HepG2 (cell line): ENCODE results near the gene SMURF1. TPM values are rescaled to one million over a fixed set of nuclear protein-coding genes. Genes with fewer than 3 reads are reported as not detected.

Experiments
- ATAC-seq: fragments of 200-7000 bp; cut with Tn5 transposase; 3 replicates; pipeline ENCODE4 v1.9.1; 2020; ENCODE audit warnings: mild to moderate bottlenecking, moderate library complexity
- BruUV-seq: library from RNA; stranded (reverse); fragments of 400-500 nt; replicated peaks from 2 replicates; lab custom pipeline; 2021; lab: Mats Ljungman, UMichigan
- CTCF ChIA-PET: fragments of 300-600 bp; formaldehyde crosslinking; extraction: SDS; loops from one replicate; lab custom pipeline; 2021; ENCODE audit warnings: low total read pairs, inconsistent platforms, low intra/inter-chr PET ratio; lab: Yijun Ruan, JAX
- POLR2A ChIA-PET: fragments of 350-600 bp; sonication (Branson Sonifier 250); formaldehyde crosslinking; loops from one replicate; lab custom pipeline; 2020; ENCODE audit warnings: antibody characterized with exemption, inconsistent platforms; lab: Yijun Ruan, JAX
- DNase-seq: peaks from one replicate; pipeline ENCODE4 v3.0.0-alpha.2; 2015; ENCODE audit warnings: low spot score
- FAIRE-seq: peaks from 3 replicates; lab custom pipeline; 2011; peaks lifted over from hg19 to GRCh38; lab: Jason Lieb, UNC
- H2AFZ ChIP-seq: one replicate; pipeline ENCODE4 v1.6.1; 2011; ENCODE audit warnings: low read length, inconsistent platforms
- H3K27ac ChIP-seq: fragments of 300-600 bp; 3 replicates; pipeline ENCODE4 v1.8.0; 2011; ENCODE audit warnings: mixed run types, mild to moderate bottlenecking, mixed read lengths, low read length, inconsistent platforms; ENCODE audit not compliant: insufficient read depth; ENCODE audit errors: extremely low read length
- H3K27me3 ChIP-seq, 2 experiments: fragments of 200-600 bp in 1 of 2; 2 replicates in 1 of 2; 3 replicates in 1 of 2; pipeline versions ENCODE4 v1.6.0 to v1.8.0; 2011; ENCODE audit warnings: low read length in 2 of 2, mild to moderate bottlenecking in 2 of 2, moderate library complexity in 2 of 2, inconsistent platforms in 1 of 2; ENCODE audit not compliant: insufficient read depth in 2 of 2, control insufficient read depth in 1 of 2
- H3K36me3 ChIP-seq, 2 experiments: fragments of 200-600 bp in 1 of 2; replicated peaks in 1 of 2; 2 replicates in 1 of 2; 3 replicates in 1 of 2; pipeline versions ENCODE4 v1.5.1 to v1.8.0; 2011; ENCODE audit warnings: low read length in 2 of 2, inconsistent platforms in 1 of 2; ENCODE audit not compliant: insufficient read depth in 2 of 2, control insufficient read depth in 1 of 2
- H3K4me1 ChIP-seq: 2 replicates; pipeline ENCODE4 v1.5.1; 2012; ENCODE audit warnings: low read length, inconsistent platforms; ENCODE audit not compliant: insufficient read depth
- H3K4me2 ChIP-seq: 2 replicates; pipeline ENCODE4 v1.6.0; 2011; ENCODE audit warnings: low read depth, low read length, inconsistent platforms
- H3K4me3 ChIP-seq, 3 experiments: fragments of 200-600 bp in 1 of 3; sonication (generic), shearing (Covaris generic) in 1 of 3; replicated peaks in 1 of 3; 2 replicates each; pipeline ENCODE4 v1.5.1; 2011 to 2016; ENCODE audit warnings: low read length in 3 of 3, inconsistent platforms in 2 of 3, low read depth in 2 of 3, mild to moderate bottlenecking in 2 of 3, control low read depth in 1 of 3, mixed read lengths in 1 of 3; ENCODE audit not compliant: insufficient read depth in 1 of 3
- H3K79me2 ChIP-seq: one replicate; pipeline ENCODE4 v1.6.1; 2011; ENCODE audit warnings: low read length, inconsistent platforms; ENCODE audit not compliant: insufficient read depth
- H3K9ac ChIP-seq: 2 replicates; pipeline ENCODE4 v1.6.0; 2011; ENCODE audit warnings: mild to moderate bottlenecking, low read depth, low read length, inconsistent platforms; ENCODE audit not compliant: insufficient read depth
- H3K9me3 ChIP-seq: 2 replicates; pipeline ENCODE4 v1.5.1; 2012; ENCODE audit warnings: mild to moderate bottlenecking, low read length
- H4K20me1 ChIP-seq: 2 replicates; pipeline ENCODE4 v1.6.0; 2011; ENCODE audit warnings: inconsistent platforms, mild to moderate bottlenecking, low read length, moderate library complexity; ENCODE audit not compliant: insufficient read depth
- CEBPB ChIP-seq: IDR thresholded peaks from 2 replicates; pipeline ENCODE4 v1.6.1; 2011; ENCODE audit warnings: low read depth, low read length, improper control_type of control experiment, borderline replicate concordance
- CHCHD3 ChIP-seq: sonication (generic); formaldehyde crosslinking; IDR thresholded peaks from 2 replicates; pipeline ENCODE4 v1.8.0; 2022; ENCODE audit warnings: mild to moderate bottlenecking, missing genetic modification reagents, moderate library complexity
- FLYWCH1 ChIP-seq: sonication (generic); formaldehyde crosslinking; IDR thresholded peaks from 2 replicates; pipeline ENCODE4 v1.8.1; 2023; ENCODE audit warnings: mild to moderate bottlenecking, missing genetic modification reagents
- LCORL ChIP-seq, 2 experiments: fragments of 450-650 bp in 1 of 2; sonication (generic) in 1 of 2; formaldehyde crosslinking in 1 of 2; IDR thresholded peaks; 2 replicates each; pipeline versions ENCODE4 v1.5.0 to v1.6.1; 2017 to 2020; ENCODE audit warnings: antibody characterized with exemption in 1 of 2, missing genetic modification reagents in 1 of 2
- TEAD3 ChIP-seq: optimal IDR thresholded peaks from 2 replicates; pipeline ENCODE3; 2016; ENCODE audit warnings: borderline replicate concordance
- ZNF616 ChIP-seq: sonication (generic); formaldehyde crosslinking; IDR thresholded peaks from 2 replicates; pipeline ENCODE4 v1.5.0; 2020; ENCODE audit warnings: low read depth, mild to moderate bottlenecking, missing genetic modification reagents
- ZNF703 ChIP-seq: sonication (generic); formaldehyde crosslinking; IDR thresholded peaks from 2 replicates; pipeline ENCODE4 v1.5.1; 2020; ENCODE audit warnings: missing genetic modification reagents, mild to moderate bottlenecking, moderate library complexity, borderline replicate concordance
- ZSCAN21 ChIP-seq: sonication (generic); formaldehyde crosslinking; IDR thresholded peaks from 2 replicates; pipeline ENCODE4 v1.8.0; 2022; ENCODE audit warnings: mild to moderate bottlenecking, missing genetic modification reagents, moderate library complexity, borderline replicate concordance
- WGBS: methylation state at CpG from one replicate; pipeline ENCODE4 v1.1.6; 2017; ENCODE audit warnings: low lambda C conversion rate; 5-methylcytosine and 5-hydroxymethylcytosine counted together
- in situ Hi-C: cut with HindIII; loops from 2 replicates; pipeline ENCODE4 v1.10.0; 2017; ENCODE audit warnings: low pct_unique_long_range_greater_than_20kb; ENCODE audit not compliant: extremely low pct_ligation_motif_present
- intact Hi-C: fragments of 100-400 bp; cut with micrococcal nuclease; formaldehyde crosslinking; loops from one replicate; pipeline ENCODE4 v1.10.0; 2022; ENCODE audit not compliant: unreplicated experiment
- polyA plus RNA-seq, 8 experiments: library from polyadenylated mRNA; depleted of rRNA in 3 of 8; stranded (reverse) in 7 of 8; unstranded in 1 of 8; fragments of >200 nt; fragmentation: Illumina TruSeq in 4 of 8; extraction: Trizol in 4 of 8; gene quantifications; 2 replicates each; pipeline versions ENCODE4 v1.2.1 to v1.2.3, GENCODE V29; 2011 to 2016; ENCODE audit warnings: low read depth in 4 of 8, missing spikeins in 1 of 8, mixed read lengths in 1 of 8; ENCODE audit not compliant: insufficient read depth in 1 of 8
- total RNA-seq, 5 experiments: library from RNA; depleted of rRNA; stranded (reverse); fragments of >200 nt; fragmentation: Illumina TruSeq; extraction: Trizol; gene quantifications; 2 replicates each; pipeline ENCODE4 v1.2.3, GENCODE V29; 2016; ENCODE audit warnings: low read depth in 1 of 5

Gene SMURF1
- total and polyA plus RNA-seq, 2 of the 13 experiments (the other 11 are each of a cell fraction or from before 2014, with no cell fraction given) = 8.3 to 11.1 TPM

GRCh38 chr7:99083068-99083651 is 60.7 kb downstream of the SMURF1 start (continued):
- TF ChIP-seq ZSCAN21 (no peak), TEAD3 (CRISPR knock-in tag) (no peak), FLYWCH1 (CRISPR knock-in tag) (no peak), CHCHD3 (CRISPR knock-in tag) (no peak), LCORL (IDR thresholded peaks at IDR 0.05) (no peak), LCORL (CRISPR knock-in tag; IDR thresholded peaks at IDR 0.05) (no peak)

DNA sequence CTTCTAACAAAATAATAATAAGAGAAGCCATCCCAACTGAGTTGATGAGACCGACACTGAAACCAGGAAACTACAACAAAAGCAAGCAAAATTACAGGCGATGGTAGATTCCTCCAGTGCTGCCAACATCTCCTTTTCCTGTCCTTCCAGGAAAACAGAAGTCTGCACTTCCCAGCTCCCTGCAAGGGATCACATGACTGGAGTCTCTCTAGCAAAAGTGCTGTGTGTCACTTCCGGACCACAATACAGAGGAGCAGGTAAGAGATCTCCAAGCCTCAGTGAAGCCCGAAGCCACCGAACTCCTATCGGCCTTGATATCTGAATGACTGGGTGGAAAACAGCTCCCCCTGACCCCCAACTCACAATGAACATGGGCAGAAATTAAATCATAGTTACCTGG is 63.2 kb downstream of the SMURF1 start:
- H3K27ac ChIP-seq = no peak overlapping the region
- POLR2A ChIA-PET = no interaction called here
- H3K36me3 ChIP-seq = no peaks in the 10 kb centered on the region; a peak in 2 of 5 replicates
- intact Hi-C loops = no loop called here
- no peak for TF ChIP-seq ZNF703 (CRISPR knock-in tag)
- TF ChIP-seq ZNF616 = no peak
- no peak for TF ChIP-seq CEBPB
- TF ChIP-seq, all 625 proteins: peak for 0
- Histone ChIP-seq H3K9ac (no peak overlapping the region), H3K4me2 (no peak overlapping the region), H2AFZ (no peak overlapping the region), H4K20me1 (no peaks in the 10 kb centered on the region), H3K4me1 (peaks cover 12% of the 10 kb centered on the region), H3K9me3 (no peaks in the 10 kb centered on the region), H3K79me2 (peaks cover 17% of the 10 kb centered on the region), H3K4me3 (no peak overlapping the region), H3K27me3 (no peaks in the 10 kb centered on the region)
- no TSS peak for BruUV-seq
- no peak for FAIRE-seq
- CTCF ChIA-PET = no interaction called here
- 92% methylated on average over 6 of the region's 6 CpGs for WGBS
- ATAC-seq = no peak
- in situ Hi-C loops = no loop called here
- DNase-seq = no peak
